ENCODE data around the gene ABCC5. TPM values are rescaled to one million over a fixed set of nuclear protein-coding genes. Genes with fewer than 3 reads are reported as not detected.

ABCC5 gene
- total RNA-seq, 1 experiment from 2014 or later, result 37.6 TPM

GRCh38 chr3:183895296-183895695 is 122.4 kb downstream of the ABCC5 start:
- no peak for DNase-seq
- no peak overlapping the region for H3K4ac ChIP-seq (ENCODE audit: low read depth, low read length)
- H3K18ac ChIP-seq (ENCODE audit: insufficient read length, low read depth, low read length), result no peak overlapping the region
- no peak overlapping the region for H2BK120ac ChIP-seq (ENCODE audit: low read depth, low read length, poor library complexity, severe bottlenecking)
- no peak overlapping the region for H2BK5ac ChIP-seq (ENCODE audit: insufficient read length, low read length)
- no peak overlapping the region for H2AFZ ChIP-seq (ENCODE audit: low read length)
- H3K23ac ChIP-seq (ENCODE audit: insufficient read length, low read depth, low read length), result no peak overlapping the region
- no peak overlapping the region for H3T11ph ChIP-seq (ENCODE audit: low read length)
- H2BK12ac ChIP-seq (ENCODE audit: insufficient read length, low read depth, low read length), result no peak overlapping the region
- Mint-ChIP-seq H3K36me3 (ENCODE audit: insufficient read depth in 1 of 3, low read depth in 3 of 3) (0 out of 7 replicates have a peak, but pooled peaks cover 0 to under 1% (median 0%) of the 10 kb centered on the region in 3 experiments), H3K4me3 (no peak overlapping the region), H3K27me3 (ENCODE audit: low read depth) (peaks cover 4% of the 10 kb centered on the region; the same call in 1 of the 2 replicates), H3K9me3 (peaks cover 3 to 4% of the 10 kb centered on the region in 2 experiments; a peak in 2 of 5 replicates), H3K27ac (no peak overlapping the region), H3K4me1 (peaks cover 6% of the 10 kb centered on the region in 2 experiments)
- H3K27me3 ChIP-seq (ENCODE audit: insufficient read depth, low read length), result no peaks in the 10 kb centered on the region
- no CpG with 5 or more reads among the region's 5 CpGs for WGBS (ENCODE audit: extremely low coverage, insufficient read length, low lambda C conversion rate)
- no peak overlapping the region for H3K14ac ChIP-seq (ENCODE audit: insufficient read depth, low read length)
- no peaks in the 10 kb centered on the region for H3K23me2 ChIP-seq (ENCODE audit: insufficient read length, low read depth, low read length, poor library complexity, severe bottlenecking)
- peak; percentile 84 for TF ChIP-seq CTCF (conservative IDR thresholded peaks at IDR 0.05)
- H4K91ac ChIP-seq (ENCODE audit: insufficient read length, low read depth, low read length), result no peak overlapping the region
- no peak overlapping the region for H3K9ac ChIP-seq (ENCODE audit: extremely low read depth, insufficient read length, low read length)
- H3K79me1 ChIP-seq (ENCODE audit: insufficient read depth, low read depth, low read length, poor library complexity, severe bottlenecking), result no peaks in the 10 kb centered on the region
- H3K4me2 ChIP-seq (ENCODE audit: insufficient read depth, insufficient read length, low read length), result no peak overlapping the region
- no peaks in the 10 kb centered on the region for H3K4me1 ChIP-seq (ENCODE audit: insufficient read depth, low read length)
- no peak overlapping the region for H2BK20ac ChIP-seq (ENCODE audit: low read depth, low read length, poor library complexity, severe bottlenecking)
- H2AK5ac ChIP-seq (ENCODE audit: insufficient read length, low read length), result no peak overlapping the region
- no peak overlapping the region for H2BK15ac ChIP-seq (ENCODE audit: low read depth, low read length)
- no peaks in the 10 kb centered on the region for H3K9me3 ChIP-seq (ENCODE audit: control insufficient read depth, low read depth, low read length)
- H3K56ac ChIP-seq (ENCODE audit: insufficient read length, low read depth, low read length), result no peak overlapping the region
- H4K5ac ChIP-seq (ENCODE audit: insufficient read length, low read depth, low read length), result no peak overlapping the region
- H4K20me1 ChIP-seq (ENCODE audit: control insufficient read depth, insufficient read depth, insufficient read length), result no peaks in the 10 kb centered on the region
- H4K8ac ChIP-seq (replicated peaks; ENCODE audit: insufficient read length, low read depth, low read length), result no peak overlapping the region
- H3K79me2 ChIP-seq (ENCODE audit: insufficient read depth, low read length), result no peaks in the 10 kb centered on the region
- H3K27ac ChIP-seq (ENCODE audit: insufficient read length, low read depth, low read length), result no peak overlapping the region
